ENCODE results near the gene SPATA2.

Gene SPATA2

DNA sequence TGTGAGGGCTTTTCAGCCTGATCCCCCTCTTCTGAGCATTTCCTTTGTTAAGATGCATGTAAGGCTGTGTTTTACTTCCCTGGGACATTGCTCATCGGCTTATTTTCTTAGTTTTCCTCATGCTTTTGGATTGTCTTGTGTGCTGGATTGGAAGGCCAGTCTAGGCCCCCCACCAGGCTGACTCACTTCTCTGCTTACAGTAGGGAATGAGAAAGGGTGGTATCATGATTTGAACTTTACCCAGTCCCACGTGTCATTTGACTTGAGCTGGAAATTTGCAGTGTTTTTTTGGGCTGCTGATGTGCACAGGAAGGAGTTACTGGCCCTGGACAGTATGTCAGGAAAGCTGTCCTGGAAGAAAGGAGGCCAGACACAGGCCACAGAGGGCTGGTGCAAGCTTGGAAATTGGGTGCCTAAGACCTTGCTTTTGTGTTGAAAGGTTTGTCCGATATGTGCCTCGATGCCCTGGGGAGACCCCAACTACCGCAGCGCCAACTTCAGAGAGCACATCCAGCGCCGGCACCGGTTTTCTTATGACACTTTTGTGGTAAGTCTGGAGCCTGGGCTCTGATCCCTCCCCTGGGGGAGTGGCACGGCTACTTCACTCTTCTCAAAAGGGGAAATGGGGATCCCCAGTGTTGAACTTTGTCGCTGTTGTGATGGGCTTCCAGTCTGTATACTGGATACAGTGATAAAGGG, 33.6 kb upstream of the SPATA2 start:
- no peak for TF ChIP-seq EZH2 (IDR thresholded peaks at IDR 0.05; ENCODE audit: borderline replicate concordance, low read length)
- TF ChIP-seq, protein P1, sequence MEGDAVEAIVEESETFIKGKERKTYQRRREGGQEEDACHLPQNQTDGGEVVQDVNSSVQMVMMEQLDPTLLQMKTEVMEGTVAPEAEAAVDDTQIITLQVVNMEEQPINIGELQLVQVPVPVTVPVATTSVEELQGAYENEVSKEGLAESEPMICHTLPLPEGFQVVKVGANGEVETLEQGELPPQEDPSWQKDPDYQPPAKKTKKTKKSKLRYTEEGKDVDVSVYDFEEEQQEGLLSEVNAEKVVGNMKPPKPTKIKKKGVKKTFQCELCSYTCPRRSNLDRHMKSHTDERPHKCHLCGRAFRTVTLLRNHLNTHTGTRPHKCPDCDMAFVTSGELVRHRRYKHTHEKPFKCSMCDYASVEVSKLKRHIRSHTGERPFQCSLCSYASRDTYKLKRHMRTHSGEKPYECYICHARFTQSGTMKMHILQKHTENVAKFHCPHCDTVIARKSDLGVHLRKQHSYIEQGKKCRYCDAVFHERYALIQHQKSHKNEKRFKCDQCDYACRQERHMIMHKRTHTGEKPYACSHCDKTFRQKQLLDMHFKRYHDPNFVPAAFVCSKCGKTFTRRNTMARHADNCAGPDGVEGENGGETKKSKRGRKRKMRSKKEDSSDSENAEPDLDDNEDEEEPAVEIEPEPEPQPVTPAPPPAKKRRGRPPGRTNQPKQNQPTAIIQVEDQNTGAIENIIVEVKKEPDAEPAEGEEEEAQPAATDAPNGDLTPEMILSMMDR (IDR thresholded peaks at IDR 0.05; ENCODE audit: low read length) = no peak
- Histone ChIP-seq H3F3A (ENCODE audit: insufficient read depth, low read length) (no peaks in the 10 kb centered on the region), H3K4me1 (ENCODE audit: insufficient read depth, low read length, severe bottlenecking) (no peaks in the 10 kb centered on the region), H3K27me3 (ENCODE audit: insufficient read depth, low read length) (no peaks in the 10 kb centered on the region), H3K4me3 (ENCODE audit: low read depth, low read length, poor library complexity, severe bottlenecking) (no peak overlapping the region), H3K27ac (ENCODE audit: low read depth, low read length, poor library complexity, severe bottlenecking) (no peak overlapping the region), H3K79me2 (ENCODE audit: insufficient read depth, low read length) (no peaks in the 10 kb centered on the region), H4K20me1 (ENCODE audit: insufficient read depth, low read length) (no peaks in the 10 kb centered on the region), H3K4me2 (ENCODE audit: low read length) (no peak overlapping the region), H3K36me3 (ENCODE audit: insufficient read depth, low read length) (peaks cover 93% of the 10 kb centered on the region), H3K9me2 (ENCODE audit: low read depth, low read length) (no peaks in the 10 kb centered on the region), H3K9me3 (ENCODE audit: low read length) (no peaks in the 10 kb centered on the region), H3K9ac (ENCODE audit: low read length) (no peak overlapping the region), H2AFZ (ENCODE audit: low read length) (no peak overlapping the region)

DNA sequence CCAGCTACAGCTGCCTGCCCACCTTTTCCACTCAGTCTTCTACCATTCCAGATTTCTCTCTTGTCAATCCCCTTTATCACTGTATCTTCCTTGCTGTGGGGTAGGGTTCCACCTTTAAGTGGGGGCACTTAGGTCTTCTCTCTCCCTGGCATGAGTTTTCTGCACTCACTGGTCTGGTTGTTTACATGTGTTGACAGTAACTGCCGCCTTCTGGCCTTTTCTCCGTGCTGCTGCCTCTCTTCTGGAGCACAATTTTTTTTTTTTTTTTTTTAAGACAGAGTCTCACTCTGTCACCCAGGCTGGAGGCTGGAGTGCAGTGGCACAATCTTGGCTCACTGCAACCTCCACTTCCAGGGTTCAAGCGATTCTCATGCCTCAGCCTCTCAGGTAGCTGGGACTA, 32.8 kb upstream of the SPATA2 start:
- no peak overlapping the region for H2AFZ ChIP-seq (ENCODE audit: low read length)
- no peak overlapping the region for H3K9ac ChIP-seq (ENCODE audit: low read length)
- H3K4me1 ChIP-seq (ENCODE audit: insufficient read depth, low read length, severe bottlenecking) = no peaks in the 10 kb centered on the region
- peaks cover under 1% of the 10 kb centered on the region; the same call in 1 of the 2 replicates for H3K79me2 ChIP-seq (ENCODE audit: insufficient read depth, low read length)
- no peaks in the 10 kb centered on the region for H3K9me2 ChIP-seq (ENCODE audit: low read depth, low read length)
- no peaks in the 10 kb centered on the region for H3K27me3 ChIP-seq (ENCODE audit: insufficient read depth, low read length)
- H3K36me3 ChIP-seq (ENCODE audit: insufficient read depth, low read length) = peaks cover 90% of the 10 kb centered on the region
- H4K20me1 ChIP-seq (ENCODE audit: insufficient read depth, low read length) = no peaks in the 10 kb centered on the region
- no peak overlapping the region for H3K4me2 ChIP-seq (ENCODE audit: low read length)
- H3K9me3 ChIP-seq (ENCODE audit: low read length) = no peaks in the 10 kb centered on the region
- no peak for TF ChIP-seq EZH2 (IDR thresholded peaks at IDR 0.05; ENCODE audit: borderline replicate concordance, low read length)
- no peak overlapping the region for H3K4me3 ChIP-seq (ENCODE audit: low read depth, low read length, poor library complexity, severe bottlenecking)
- no peak overlapping the region for H3K27ac ChIP-seq (ENCODE audit: low read depth, low read length, poor library complexity, severe bottlenecking)
- no peaks in the 10 kb centered on the region for H3F3A ChIP-seq (ENCODE audit: insufficient read depth, low read length)

DNA sequence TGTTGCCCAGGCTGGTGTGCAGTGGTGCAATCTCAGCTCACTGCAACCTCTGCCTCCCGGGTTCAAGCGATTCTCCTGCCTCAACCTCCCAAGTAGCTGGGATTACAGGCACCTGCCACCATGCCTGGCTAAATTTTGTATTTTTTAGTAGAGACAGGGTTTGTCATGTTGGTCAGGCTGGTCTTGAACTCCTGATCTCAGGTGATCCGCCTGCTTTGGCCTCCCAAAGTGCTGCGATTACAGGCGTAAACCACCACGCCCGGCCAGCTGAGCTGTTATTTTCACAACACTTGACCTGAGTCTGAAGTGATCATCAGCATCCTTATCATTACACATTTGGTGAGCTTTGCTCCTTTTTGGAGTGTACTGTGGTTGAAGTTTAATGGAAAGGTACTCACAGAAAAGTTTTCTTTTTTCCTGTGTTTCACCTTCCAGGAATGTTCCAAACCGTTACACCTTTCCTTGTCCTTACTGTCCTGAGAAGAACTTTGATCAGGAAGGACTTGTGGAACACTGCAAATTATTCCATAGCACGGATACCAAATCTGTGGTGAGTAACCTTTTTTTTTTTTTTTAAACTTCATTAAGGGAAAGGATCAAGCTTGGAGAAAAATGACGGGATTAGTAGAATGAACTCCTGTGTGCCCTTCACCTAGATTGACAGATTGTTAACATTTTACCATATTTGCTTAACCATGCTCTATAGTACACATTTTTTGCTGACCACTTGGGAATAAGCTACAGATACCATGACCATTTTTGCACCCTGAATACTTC, 30.6 kb upstream of the SPATA2 start:
- peaks cover 21% of the 10 kb centered on the region for H3K79me2 ChIP-seq (ENCODE audit: insufficient read depth, low read length)

More for the DNA sequence above, 30.6 kb upstream of the SPATA2 start:
- Histone ChIP-seq H3F3A (ENCODE audit: insufficient read depth, low read length) (no peaks in the 10 kb centered on the region), H3K36me3 (ENCODE audit: insufficient read depth, low read length) (peaks cover 91% of the 10 kb centered on the region), H2AFZ (ENCODE audit: low read length) (no peak overlapping the region), H3K9me2 (ENCODE audit: low read depth, low read length) (no peaks in the 10 kb centered on the region), H3K9ac (ENCODE audit: low read length) (no peak overlapping the region), H3K4me2 (ENCODE audit: low read length) (no peak overlapping the region), H3K27me3 (ENCODE audit: insufficient read depth, low read length) (no peaks in the 10 kb centered on the region), H3K4me1 (ENCODE audit: insufficient read depth, low read length, severe bottlenecking) (no peaks in the 10 kb centered on the region), H3K4me3 (ENCODE audit: low read depth, low read length, poor library complexity, severe bottlenecking) (no peak overlapping the region), H3K27ac (ENCODE audit: low read depth, low read length, poor library complexity, severe bottlenecking) (no peak overlapping the region), H3K9me3 (ENCODE audit: low read length) (no peaks in the 10 kb centered on the region), H4K20me1 (ENCODE audit: insufficient read depth, low read length) (no peaks in the 10 kb centered on the region)
- TF ChIP-seq, protein P1 (IDR thresholded peaks at IDR 0.05; ENCODE audit: low read length) = no peak
- no peak for TF ChIP-seq EZH2 (IDR thresholded peaks at IDR 0.05; ENCODE audit: borderline replicate concordance, low read length)

Data from OCI-LY1 (cell line).